GM12872 (cell line): ENCODE data around the gene ASTL.

ENCODE experiments used
- CTCF ChIP-seq: IDR thresholded peaks from 3 replicates; pipeline ENCODE4 v1.5.1; 2011; ENCODE audit warnings: low read depth, mild to moderate bottlenecking, low read length, moderate library complexity; ENCODE audit not compliant: insufficient read depth

The ASTL gene

GRCh38 chr2:96143231-96143847 is 5.0 kb upstream of the ASTL start:
- TF ChIP-seq CTCF, result no peak

- TF ChIP-seq CTCF, result peak; percentile 79
Measured at GRCh38 chr2:96142217-96143113, 4.2 kb upstream of the ASTL start.

GRCh38 chr2:96140941-96141623 is 2.8 kb upstream of the ASTL start:
- no peak for TF ChIP-seq CTCF

GRCh38 chr2:96139181-96139758 is 968 bp upstream of the ASTL start:
- no peak for TF ChIP-seq CTCF

GRCh38 chr2:96137321-96138178 is 752 bp downstream of the ASTL start:
- TF ChIP-seq CTCF, result no peak

- TF ChIP-seq CTCF, result no peak
Measured at GRCh38 chr2:96136129-96136720, 2.1 kb downstream of the ASTL start.
